ENCODE measurements around the gene PRKAB1. TPM values are rescaled to one million over a fixed set of nuclear protein-coding genes. Genes with fewer than 3 reads are reported as not detected.

PRKAB1 gene
- total and polyA plus RNA-seq, 9 of the 15 experiments (the other 6 are each of a cell fraction or from before 2014, with no cell fraction given) = 32.6 to 94.2 (median 63.8) TPM

DNA sequence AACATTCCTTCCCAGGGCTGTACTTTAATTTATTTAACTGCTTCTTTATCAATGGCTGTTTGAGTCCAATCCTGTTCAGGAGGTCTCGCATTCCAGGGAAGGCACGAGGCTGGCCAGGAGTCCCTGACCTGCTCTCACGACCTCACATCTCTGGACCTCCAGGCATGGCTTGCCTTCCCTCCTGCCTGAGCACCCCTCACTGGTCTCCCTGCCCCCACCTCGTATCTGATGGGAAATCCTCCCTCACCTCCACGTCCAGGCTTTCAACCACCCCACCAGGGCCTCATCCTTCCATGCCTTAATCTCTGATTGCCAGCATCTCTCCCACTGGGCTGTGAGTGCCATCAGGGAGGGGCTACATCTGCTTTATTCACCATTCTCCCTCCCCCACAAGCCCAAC is 29.0 kb downstream of the PRKAB1 start:
- H3K9ac ChIP-seq (ENCODE audit: insufficient read depth in 1 of 2, low read depth in 2 of 2, low read length in 2 of 2) = no peak overlapping the region
- H3K27ac ChIP-seq (ENCODE audit: extremely low read depth, low read depth, low read length) = no peak overlapping the region
- no peaks in the 10 kb centered on the region for H3K4me1 ChIP-seq (replicated peaks in 1 of 2; ENCODE audit: control insufficient read depth in 2 of 2, insufficient read depth in 2 of 2, low read length in 2 of 2)
- H3K9me1 ChIP-seq (ENCODE audit: control insufficient read depth, insufficient read depth, low read length) = no peaks in the 10 kb centered on the region
- H3K79me2 ChIP-seq (ENCODE audit: control insufficient read depth, insufficient read depth, low read length) = no peaks in the 10 kb centered on the region
- FAIRE-seq = no peak
- H3K27me3 ChIP-seq (ENCODE audit: control insufficient read depth in 2 of 2, insufficient read depth in 2 of 2, low read length in 2 of 2) = no peaks in the 10 kb centered on the region
- in situ Hi-C loops (cut with MboI) (no loop called here), intact Hi-C loops (cut with micrococcal nuclease) (no loop called here)
- no peak overlapping the region for H3K4me3 ChIP-seq
- ChIA-PET POLR2A (no interaction called here), CTCF (ENCODE audit: low intra/inter-chr PET ratio) (no interaction called here)
- no peak for DNase-seq (ENCODE audit: extremely low read depth in 1 of 4, low spot score in 3 of 4)
- H4K20me1 ChIP-seq (replicated peaks; ENCODE audit: control insufficient read depth, insufficient read depth, low read length) = no peaks in the 10 kb centered on the region
- no peak overlapping the region for H3K4me2 ChIP-seq (ENCODE audit: insufficient read depth, low read length)
- H3K36me3 ChIP-seq (ENCODE audit: control insufficient read depth, insufficient read depth, low read length) = peaks cover 50% of the 10 kb centered on the region; the same call in 2 of the 3 replicates
- WGBS (ENCODE audit: insufficient coverage, low coverage, missing lambda C conversion rate) = 59% methylated on average over 5 of the region's 5 CpGs
- no peak for ATAC-seq
- H2AFZ ChIP-seq (ENCODE audit: low read depth, low read length) = no peak overlapping the region
- H3K9me3 ChIP-seq (replicated peaks; ENCODE audit: control insufficient read depth, insufficient read depth, low read depth, low read length) = no peaks in the 10 kb centered on the region
- BruUV-seq (replicated peaks) = no TSS peak
- TF ChIP-seq ZZZ3 (IDR thresholded peaks at IDR 0.05) (no peak), ZFP1 (CRISPR knock-in tag; IDR thresholded peaks at IDR 0.05) (no peak), C11orf30 (IDR thresholded peaks at IDR 0.05; ENCODE audit: low read depth) (no peak), EGR1 (conservative IDR thresholded peaks at IDR 0.05) (no peak), CEBPB (tag; IDR thresholded peaks at IDR 0.05) (no peak), GATA2 (CRISPR knock-in tag; IDR thresholded peaks at IDR 0.05) (no peak), SMARCC2 (IDR thresholded peaks at IDR 0.05; ENCODE audit: low read depth) (no peak), KDM5B (IDR thresholded peaks at IDR 0.05; ENCODE audit: insufficient replicate concordance, low read depth, low read length) (no peak), PRPF4 (IDR thresholded peaks at IDR 0.05; ENCODE audit: insufficient read depth, low read depth, low read length, poor library complexity, severe bottlenecking) (no peak), SMC3 (conservative IDR thresholded peaks at IDR 0.05; ENCODE audit: insufficient read depth, low read depth, low read length) (no peak), HMG20A (CRISPR knock-in tag; conservative IDR thresholded peaks at IDR 0.05) (no peak), KDM4B (IDR thresholded peaks at IDR 0.05; ENCODE audit: borderline replicate concordance in 2 of 2, low read depth in 1 of 2) (no peak), BDP1 (IDR thresholded peaks at IDR 0.05; ENCODE audit: insufficient read depth, insufficient read length) (no peak), ZNF445 (CRISPR knock-in tag; IDR thresholded peaks at IDR 0.05; ENCODE audit: low read depth) (no peak)
- TF ChIP-seq, protein P1, sequence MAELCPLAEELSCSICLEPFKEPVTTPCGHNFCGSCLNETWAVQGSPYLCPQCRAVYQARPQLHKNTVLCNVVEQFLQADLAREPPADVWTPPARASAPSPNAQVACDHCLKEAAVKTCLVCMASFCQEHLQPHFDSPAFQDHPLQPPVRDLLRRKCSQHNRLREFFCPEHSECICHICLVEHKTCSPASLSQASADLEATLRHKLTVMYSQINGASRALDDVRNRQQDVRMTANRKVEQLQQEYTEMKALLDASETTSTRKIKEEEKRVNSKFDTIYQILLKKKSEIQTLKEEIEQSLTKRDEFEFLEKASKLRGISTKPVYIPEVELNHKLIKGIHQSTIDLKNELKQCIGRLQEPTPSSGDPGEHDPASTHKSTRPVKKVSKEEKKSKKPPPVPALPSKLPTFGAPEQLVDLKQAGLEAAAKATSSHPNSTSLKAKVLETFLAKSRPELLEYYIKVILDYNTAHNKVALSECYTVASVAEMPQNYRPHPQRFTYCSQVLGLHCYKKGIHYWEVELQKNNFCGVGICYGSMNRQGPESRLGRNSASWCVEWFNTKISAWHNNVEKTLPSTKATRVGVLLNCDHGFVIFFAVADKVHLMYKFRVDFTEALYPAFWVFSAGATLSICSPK (IDR thresholded peaks at IDR 0.05; ENCODE audit: borderline replicate concordance) = no peak
- TF ChIP-seq, protein P2, sequence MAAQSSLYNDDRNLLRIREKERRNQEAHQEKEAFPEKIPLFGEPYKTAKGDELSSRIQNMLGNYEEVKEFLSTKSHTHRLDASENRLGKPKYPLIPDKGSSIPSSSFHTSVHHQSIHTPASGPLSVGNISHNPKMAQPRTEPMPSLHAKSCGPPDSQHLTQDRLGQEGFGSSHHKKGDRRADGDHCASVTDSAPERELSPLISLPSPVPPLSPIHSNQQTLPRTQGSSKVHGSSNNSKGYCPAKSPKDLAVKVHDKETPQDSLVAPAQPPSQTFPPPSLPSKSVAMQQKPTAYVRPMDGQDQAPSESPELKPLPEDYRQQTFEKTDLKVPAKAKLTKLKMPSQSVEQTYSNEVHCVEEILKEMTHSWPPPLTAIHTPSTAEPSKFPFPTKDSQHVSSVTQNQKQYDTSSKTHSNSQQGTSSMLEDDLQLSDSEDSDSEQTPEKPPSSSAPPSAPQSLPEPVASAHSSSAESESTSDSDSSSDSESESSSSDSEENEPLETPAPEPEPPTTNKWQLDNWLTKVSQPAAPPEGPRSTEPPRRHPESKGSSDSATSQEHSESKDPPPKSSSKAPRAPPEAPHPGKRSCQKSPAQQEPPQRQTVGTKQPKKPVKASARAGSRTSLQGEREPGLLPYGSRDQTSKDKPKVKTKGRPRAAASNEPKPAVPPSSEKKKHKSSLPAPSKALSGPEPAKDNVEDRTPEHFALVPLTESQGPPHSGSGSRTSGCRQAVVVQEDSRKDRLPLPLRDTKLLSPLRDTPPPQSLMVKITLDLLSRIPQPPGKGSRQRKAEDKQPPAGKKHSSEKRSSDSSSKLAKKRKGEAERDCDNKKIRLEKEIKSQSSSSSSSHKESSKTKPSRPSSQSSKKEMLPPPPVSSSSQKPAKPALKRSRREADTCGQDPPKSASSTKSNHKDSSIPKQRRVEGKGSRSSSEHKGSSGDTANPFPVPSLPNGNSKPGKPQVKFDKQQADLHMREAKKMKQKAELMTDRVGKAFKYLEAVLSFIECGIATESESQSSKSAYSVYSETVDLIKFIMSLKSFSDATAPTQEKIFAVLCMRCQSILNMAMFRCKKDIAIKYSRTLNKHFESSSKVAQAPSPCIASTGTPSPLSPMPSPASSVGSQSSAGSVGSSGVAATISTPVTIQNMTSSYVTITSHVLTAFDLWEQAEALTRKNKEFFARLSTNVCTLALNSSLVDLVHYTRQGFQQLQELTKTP (IDR thresholded peaks at IDR 0.05; ENCODE audit: low read depth in 1 of 2, partially characterized antibody in 2 of 2) = no peak
- TF ChIP-seq, protein P3, sequence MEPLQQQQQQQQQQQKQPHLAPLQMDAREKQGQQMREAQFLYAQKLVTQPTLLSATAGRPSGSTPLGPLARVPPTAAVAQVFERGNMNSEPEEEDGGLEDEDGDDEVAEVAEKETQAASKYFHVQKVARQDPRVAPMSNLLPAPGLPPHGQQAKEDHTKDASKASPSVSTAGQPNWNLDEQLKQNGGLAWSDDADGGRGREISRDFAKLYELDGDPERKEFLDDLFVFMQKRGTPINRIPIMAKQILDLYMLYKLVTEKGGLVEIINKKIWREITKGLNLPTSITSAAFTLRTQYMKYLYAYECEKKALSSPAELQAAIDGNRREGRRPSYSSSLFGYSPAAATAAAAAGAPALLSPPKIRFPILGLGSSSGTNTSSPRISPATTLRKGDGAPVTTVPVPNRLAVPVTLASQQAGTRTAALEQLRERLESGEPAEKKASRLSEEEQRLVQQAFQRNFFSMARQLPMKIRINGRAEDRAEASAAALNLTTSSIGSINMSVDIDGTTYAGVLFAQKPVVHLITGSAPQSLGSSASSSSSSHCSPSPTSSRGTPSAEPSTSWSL (CRISPR knock-in tag; IDR thresholded peaks at IDR 0.05; ENCODE audit: borderline replicate concordance) = no peak

Data from K562 (cell line).